ENCODE data around the gene WWOX.
A peak's percentile ranks its signal among the peaks of the same experiment; 100 is the strongest.

Gene WWOX

GRCh38 chr16:78105517-78105916 lies 6.1 kb downstream of the WWOX start:
- DNase-seq (ENCODE audit: low spot score): no peak

- DNase-seq (ENCODE audit: low spot score): no peak
Observed at GRCh38 chr16:78106686-78107085, 7.2 kb downstream of the WWOX start.

- no peak for DNase-seq (ENCODE audit: low spot score)
Observed at GRCh38 chr16:78108451-78108850, 9.0 kb downstream of the WWOX start.

GRCh38 chr16:78113258-78113657 lies 13.8 kb downstream of the WWOX start:
- no peak for DNase-seq (ENCODE audit: low spot score)

DNA sequence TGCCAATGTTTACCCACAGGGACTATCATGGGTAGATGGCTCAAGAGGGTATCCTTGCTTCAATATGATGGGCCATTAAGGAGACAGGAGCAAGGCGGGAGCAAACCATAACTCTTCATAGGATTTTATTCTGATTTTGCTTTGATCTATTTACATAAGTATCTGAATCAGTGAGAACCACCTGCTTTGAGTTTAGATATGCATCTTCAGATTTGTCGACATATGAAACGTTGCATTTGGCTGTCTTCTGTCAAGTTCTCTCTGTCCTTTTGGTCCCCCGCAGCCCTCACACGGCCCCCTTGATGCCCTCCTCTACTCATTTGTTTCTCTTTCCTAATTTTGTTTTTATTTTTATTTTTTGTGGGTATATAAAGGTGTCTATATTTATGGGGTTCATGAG lies 16.2 kb downstream of the WWOX start:
- DNase-seq (ENCODE audit: low spot score): no peak

- DNase-seq (ENCODE audit: low spot score): no peak
Observed at GRCh38 chr16:78116946-78117345, 17.5 kb downstream of the WWOX start.

- DNase-seq (ENCODE audit: low spot score): no peak
Observed at GRCh38 chr16:78117391-78117790, 17.9 kb downstream of the WWOX start.

GRCh38 chr16:78118469-78119025 lies 19.1 kb downstream of the WWOX start:
- DNase-seq (ENCODE audit: low spot score): no peak

- peak; percentile 50 for DNase-seq (ENCODE audit: low spot score)
Observed at GRCh38 chr16:78122774-78123315, 23.4 kb downstream of the WWOX start.

- no peak for DNase-seq (ENCODE audit: low spot score)
Observed at GRCh38 chr16:78125112-78125844, 25.8 kb downstream of the WWOX start.

DNA sequence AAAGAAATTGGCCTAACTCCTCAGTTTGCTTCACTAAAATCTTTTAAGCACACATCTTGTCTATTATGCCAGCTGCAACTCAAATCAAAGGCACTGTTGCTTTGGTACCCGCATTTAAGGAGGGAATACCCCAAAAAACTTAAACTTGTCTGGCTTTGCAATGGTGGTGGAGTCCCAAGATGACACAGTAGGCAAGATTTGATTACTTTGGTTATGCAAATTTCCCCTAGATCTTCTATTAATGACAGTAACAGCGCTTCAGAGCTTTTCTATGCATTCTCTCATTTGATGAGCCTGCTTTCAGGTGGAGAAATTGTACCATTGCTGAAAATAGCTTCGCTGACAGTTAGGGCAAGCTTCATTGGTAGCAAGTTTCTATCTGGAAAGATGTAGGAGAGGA lies 27.2 kb downstream of the WWOX start:
- DNase-seq (ENCODE audit: low spot score): no peak

GRCh38 chr16:78127130-78127529 lies 27.7 kb downstream of the WWOX start:
- no peak for DNase-seq (ENCODE audit: low spot score)

GRCh38 chr16:78128913-78129312 lies 29.5 kb downstream of the WWOX start:
- no peak for DNase-seq (ENCODE audit: low spot score)

DNA sequence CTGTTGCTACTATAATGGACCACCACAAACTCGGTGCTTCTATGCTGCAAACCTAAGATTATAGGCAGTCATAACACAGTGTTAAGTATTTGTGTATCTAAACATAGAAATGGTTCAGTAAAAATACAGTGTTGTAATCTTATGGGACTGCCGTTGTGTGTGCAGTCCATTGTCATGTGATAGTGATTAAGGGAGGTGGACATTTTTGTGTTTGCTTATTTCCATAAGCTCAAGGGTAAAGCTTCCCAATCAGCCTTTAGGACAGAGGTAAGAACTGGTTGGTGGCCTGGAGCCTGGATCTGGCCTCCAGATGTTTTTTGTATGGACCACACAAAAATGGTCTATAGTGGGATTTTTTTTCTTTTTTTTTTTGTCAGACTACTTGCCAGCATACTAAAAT lies 29.9 kb downstream of the WWOX start:
- no peak for DNase-seq (ENCODE audit: low spot score)

DNA sequence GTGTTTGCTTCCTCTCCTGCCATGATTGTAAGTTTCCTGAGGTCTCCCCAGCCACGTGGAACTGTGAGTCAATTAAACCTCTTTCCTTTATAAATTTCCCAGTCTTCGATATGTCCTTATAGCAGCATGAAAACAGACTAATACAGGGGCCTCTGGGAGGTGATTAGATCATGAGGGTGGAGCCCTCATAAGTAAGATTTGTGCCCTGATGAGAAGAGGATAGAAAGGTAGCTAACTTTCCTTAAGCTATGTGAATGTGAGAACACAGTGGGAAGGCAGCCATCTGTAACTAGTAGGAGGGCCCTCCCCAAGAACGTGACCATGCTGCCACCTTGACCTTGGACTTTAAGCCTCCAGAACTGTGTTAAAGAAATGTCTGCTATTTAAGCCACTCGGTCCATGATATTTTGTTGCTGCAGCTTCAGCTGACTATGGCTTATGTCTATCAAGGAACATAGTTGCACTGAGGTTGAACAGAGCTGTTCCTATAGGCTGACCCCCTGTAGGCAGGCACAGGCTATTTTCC lies 30.7 kb downstream of the WWOX start:
- no peak for DNase-seq (ENCODE audit: low spot score)

GRCh38 chr16:78130950-78131349 lies 31.5 kb downstream of the WWOX start:
- DNase-seq (ENCODE audit: low spot score): no peak

- no peak for DNase-seq (ENCODE audit: low spot score)
Observed at GRCh38 chr16:78133919-78134318, 34.5 kb downstream of the WWOX start.

GRCh38 chr16:78134944-78135619 lies 35.6 kb downstream of the WWOX start:
- no peak for DNase-seq (ENCODE audit: low spot score)

DNA sequence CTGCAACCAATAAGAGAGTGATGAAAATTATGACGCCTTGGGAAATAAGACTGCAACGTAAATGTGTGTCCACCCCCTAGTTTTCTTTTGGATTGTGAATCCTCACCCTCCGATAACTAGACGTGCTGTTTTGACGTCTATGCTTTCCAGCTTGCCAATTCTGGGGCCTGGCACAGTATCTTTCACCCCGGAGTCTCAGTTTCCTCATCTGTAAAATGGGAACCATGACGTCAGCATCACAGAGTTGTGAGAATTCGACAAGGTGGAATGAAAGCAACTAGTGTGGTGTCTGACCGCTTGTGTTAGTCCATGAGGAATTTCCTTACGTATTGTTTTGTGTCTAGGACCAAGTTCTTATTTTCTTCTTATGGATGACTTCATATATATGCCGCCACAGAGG lies 37.7 kb downstream of the WWOX start:
- DNase-seq (ENCODE audit: low spot score): no peak

DNA sequence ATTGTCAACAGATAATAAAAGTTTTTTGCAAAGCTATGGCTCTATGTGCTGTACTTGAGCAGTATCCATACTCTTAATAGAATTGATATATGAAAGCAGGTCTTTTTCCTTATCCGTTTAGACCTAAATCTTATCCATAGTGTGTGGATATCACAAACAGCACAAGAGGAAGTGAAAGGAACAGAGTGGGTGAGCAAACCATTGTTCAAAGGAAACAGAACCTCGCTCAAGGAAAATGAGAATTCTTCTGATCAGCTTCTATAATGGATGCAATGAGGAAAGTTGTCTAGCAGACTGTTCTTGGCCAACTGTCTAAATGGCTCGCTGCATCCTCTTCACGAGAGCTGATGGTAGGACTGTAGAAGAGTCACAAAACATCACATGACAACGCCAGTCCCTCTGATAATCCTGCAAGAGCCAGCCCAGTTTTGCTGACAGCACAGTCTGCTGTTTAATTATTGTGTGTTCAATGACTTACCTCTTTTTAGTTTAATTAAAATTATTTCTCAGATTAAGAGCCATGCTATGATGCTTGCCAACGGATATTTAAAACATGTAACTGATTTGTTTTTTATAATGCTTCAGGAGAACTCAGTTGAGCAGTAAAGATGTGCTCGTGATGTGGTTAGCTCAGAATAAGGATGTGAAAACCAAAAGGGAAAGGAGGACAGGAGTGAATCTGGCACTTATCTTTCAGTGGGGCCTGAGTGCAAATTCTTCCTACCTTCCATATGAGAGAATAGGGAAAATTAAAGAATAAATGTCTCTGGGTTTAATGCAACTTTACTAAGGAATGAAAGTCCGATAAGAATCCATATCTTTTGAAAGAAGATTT lies 38.5 kb downstream of the WWOX start:
- DNase-seq (ENCODE audit: low spot score): no peak

GRCh38 chr16:78140818-78141466 lies 41.5 kb downstream of the WWOX start:
- DNase-seq (ENCODE audit: low spot score): no peak

- DNase-seq (ENCODE audit: low spot score): no peak
Observed at GRCh38 chr16:78142788-78143187, 43.3 kb downstream of the WWOX start.
